Colonic mucosa (tissue), 4 donors: ENCODE measurements around the gene LRRC42. TPM values are rescaled to one million over a fixed set of nuclear protein-coding genes. Genes with fewer than 3 reads are reported as not detected.
"Not testable (repeated sequence)": the region's sequence is repeated elsewhere in the genome, so short reads cannot be mapped to it uniquely, and the experiment has no call there.

ENCODE experiments used
- DNase-seq: peaks from one replicate; pipeline ENCODE4 v3.0.0-alpha.2; 2020
- H3K27ac ChIP-seq: fragments of 200-600 bp; one replicate; pipeline ENCODE4 v1.8.0; 2021
- H3K27me3 ChIP-seq: fragments of 200-600 bp; one replicate; pipeline ENCODE4 v1.8.0; 2021
- H3K36me3 ChIP-seq: fragments of 200-600 bp; one replicate; pipeline ENCODE4 v1.8.0; 2021
- H3K4me1 ChIP-seq: fragments of 200-600 bp; one replicate; pipeline ENCODE4 v1.8.0; 2021; ENCODE audit warnings: mild to moderate bottlenecking
- H3K4me3 ChIP-seq: fragments of 200-600 bp; one replicate; pipeline ENCODE4 v1.8.0; 2021
- H3K9ac ChIP-seq, 2 donors: one replicate each; pipeline ENCODE4 v1.7.0; 2013; ENCODE audit warnings: control low read depth in 2 of 2, low read depth in 2 of 2, low read length in 2 of 2
- H3K9me3 ChIP-seq: fragments of 200-600 bp; one replicate; pipeline ENCODE4 v1.8.0; 2021
- CTCF ChIP-seq: fragments of 200-600 bp; IDR thresholded peaks from one replicate; pipeline ENCODE4 v1.8.0; 2022; ENCODE audit warnings: antibody characterized with exemption, mild to moderate bottlenecking
- intact Hi-C: fragments of 100-400 bp; cut with DNase I; formaldehyde crosslinking; loops from one replicate; pipeline ENCODE4 v1.14.1; 2022
- total RNA-seq, 2 donors: library from RNA; stranded (reverse); fragmentation: NEBNext Ultra II Directional in 1 of 2; extraction: Animal tissue kit (Norgen Biotek cat#: 25700) in 1 of 2; gene quantifications; one replicate each; pipeline ENCODE4 v1.2.1, GENCODE V29; 2021
- donor health status: healthy.
- donor health status: DM: no; HTN: no; CAD: no.
- donor health status: DM: no; HTN: no; CAD: no.

LRRC42 gene
- total RNA-seq, 2 donors from 2014 or later = 23.2 to 24.8 TPM

GRCh38 chr1:53964109-53964508, 18.0 kb downstream of the LRRC42 start:
- no peaks in the 10 kb centered on the region for H3K36me3 ChIP-seq
- no peak overlapping the region for H3K27ac ChIP-seq
- no peaks in the 10 kb centered on the region for H3K9me3 ChIP-seq
- no peak overlapping the region for H3K4me3 ChIP-seq
- no peak for DNase-seq
- no peak for TF ChIP-seq CTCF
- H3K27me3 ChIP-seq = no peaks in the 10 kb centered on the region
- intact Hi-C loops = loop anchor here (5.0 kb wide), 1 partner anchor 87 kb away; no protein-coding TSS in a partner anchor
- no peak overlapping the region for H3K9ac ChIP-seq
- H3K4me1 ChIP-seq = no peaks in the 10 kb centered on the region

- H3K4me1 ChIP-seq = no peaks in the 10 kb centered on the region
- intact Hi-C loops = no loop called here
- DNase-seq = no peak
These were observed 20.6 kb downstream of the LRRC42 start for GRCh38 chr1:53966794-53967193.

GRCh38 chr1:53967409-53968124, 21.4 kb downstream of the LRRC42 start:
- Histone ChIP-seq H3K27ac (no peak overlapping the region), H3K36me3 (no peaks in the 10 kb centered on the region), H3K4me1 (no peaks in the 10 kb centered on the region), H3K9ac (no peak overlapping the region), H3K4me3 (no peak overlapping the region), H3K27me3 (no peaks in the 10 kb centered on the region), H3K9me3 (no peaks in the 10 kb centered on the region)
- no peak for DNase-seq
- intact Hi-C loops = no loop called here
- no peak for TF ChIP-seq CTCF

More at GRCh38 chr1:53966794-53967193, 20.6 kb downstream of the LRRC42 start:
- Histone ChIP-seq H3K4me3 (no peak overlapping the region), H3K9me3 (no peaks in the 10 kb centered on the region), H3K36me3 (no peaks in the 10 kb centered on the region), H3K27ac (no peak overlapping the region), H3K9ac (no peak overlapping the region), H3K27me3 (no peaks in the 10 kb centered on the region)
- no peak for TF ChIP-seq CTCF

GRCh38 chr1:53968125-53968513, 22.0 kb downstream of the LRRC42 start:
- no peaks in the 10 kb centered on the region for H3K27me3 ChIP-seq
- H3K9ac ChIP-seq = no peak overlapping the region
- intact Hi-C loops = no loop called here
- TF ChIP-seq CTCF = no peak
- no peaks in the 10 kb centered on the region for H3K36me3 ChIP-seq
- H3K27ac ChIP-seq = no peak overlapping the region
- no peaks in the 10 kb centered on the region for H3K4me1 ChIP-seq
- no peak for DNase-seq
- H3K4me3 ChIP-seq = no peak overlapping the region
- H3K9me3 ChIP-seq = no peaks in the 10 kb centered on the region

- H3K27me3 ChIP-seq, H3K4me1 ChIP-seq, intact Hi-C loops, H3K4me3 ChIP-seq, DNase-seq, H3K27ac ChIP-seq, H3K36me3 ChIP-seq, H3K9ac ChIP-seq, H3K9me3 ChIP-seq: not testable (repeated sequence)
These were observed 23.2 kb downstream of the LRRC42 start for GRCh38 chr1:53969323-53969722.

GRCh38 chr1:53971718-53972117, 25.6 kb downstream of the LRRC42 start:
- Histone ChIP-seq H3K9ac (no peak overlapping the region), H3K9me3 (no peaks in the 10 kb centered on the region), H3K4me1 (no peaks in the 10 kb centered on the region), H3K4me3 (no peak overlapping the region), H3K27me3 (no peaks in the 10 kb centered on the region), H3K36me3 (no peaks in the 10 kb centered on the region), H3K27ac (no peak overlapping the region)
- TF ChIP-seq CTCF = no peak
- no peak for DNase-seq
- intact Hi-C loops = no loop called here
